HepG2 (cell line): Measurements from ENCODE around the gene QKI. TPM values are rescaled to one million over a fixed set of nuclear protein-coding genes. Genes with fewer than 3 reads are reported as not detected.

Source experiments
- BORCS8-MEF2B ChIP-seq: sonication (generic); formaldehyde crosslinking; IDR thresholded peaks from 2 replicates; pipeline ENCODE4 v1.8.0; 2022; ENCODE audit warnings: mild to moderate bottlenecking, missing genetic modification reagents
- EEA1 ChIP-seq: sonication (generic); formaldehyde crosslinking; IDR thresholded peaks from 2 replicates; pipeline ENCODE4 v1.5.1; 2020; ENCODE audit warnings: mild to moderate bottlenecking, missing genetic modification reagents, borderline replicate concordance
- EZH2 ChIP-seq: conservative IDR thresholded peaks from 2 replicates; pipeline ENCODE4 v1.6.1; 2012; ENCODE audit warnings: mild to moderate bottlenecking, low read depth, low read length, moderate library complexity
- HINFP ChIP-seq: sonication (generic); formaldehyde crosslinking; IDR thresholded peaks from 2 replicates; pipeline ENCODE4 v1.4.0; 2020; ENCODE audit warnings: low read depth, mild to moderate bottlenecking, missing genetic modification reagents
- HOXD1 ChIP-seq: sonication (generic); formaldehyde crosslinking; IDR thresholded peaks from 2 replicates; pipeline ENCODE4 v1.5.0; 2020; ENCODE audit warnings: missing genetic modification reagents
- IRF2 ChIP-seq: IDR thresholded peaks from 2 replicates; pipeline ENCODE4 v1.6.1; 2018; ENCODE audit warnings: missing genetic modification reagents, missing compliant biosample characterization
- JARID2 ChIP-seq: sonication (generic); formaldehyde crosslinking; IDR thresholded peaks from 2 replicates; pipeline ENCODE4 v1.8.1; 2023; ENCODE audit warnings: missing genetic modification reagents, inconsistent platforms; ENCODE audit not compliant: insufficient replicate concordance
- KAT7 ChIP-seq: IDR thresholded peaks from 2 replicates; pipeline ENCODE4 v1.6.1; 2018; ENCODE audit warnings: borderline replicate concordance, missing compliant biosample characterization
- MEF2D ChIP-seq: sonication (generic); formaldehyde crosslinking; IDR thresholded peaks from 2 replicates; pipeline ENCODE4 v1.5.1; 2020; ENCODE audit warnings: mild to moderate bottlenecking, missing genetic modification reagents
- PRDM15 ChIP-seq: sonication (generic); formaldehyde crosslinking; IDR thresholded peaks from 2 replicates; pipeline ENCODE4 v1.4.0; 2020; ENCODE audit warnings: missing genetic modification reagents
- SNAI1 ChIP-seq: sonication (generic); formaldehyde crosslinking; IDR thresholded peaks from 2 replicates; pipeline ENCODE4 v1.5.0; 2020; ENCODE audit warnings: mild to moderate bottlenecking, missing genetic modification reagents, borderline replicate concordance
- WIZ ChIP-seq: sonication (generic); formaldehyde crosslinking; IDR thresholded peaks from 2 replicates; pipeline ENCODE4 v1.5.1; 2020; ENCODE audit warnings: mild to moderate bottlenecking, missing genetic modification reagents
- XBP1 ChIP-seq: sonication (generic); formaldehyde crosslinking; IDR thresholded peaks from 2 replicates; pipeline ENCODE4 v1.5.0; 2020; ENCODE audit warnings: missing genetic modification reagents
- ZNF333 ChIP-seq: sonication (generic); formaldehyde crosslinking; IDR thresholded peaks from 2 replicates; pipeline ENCODE4 v1.4.0; 2020; ENCODE audit warnings: mild to moderate bottlenecking, missing genetic modification reagents, borderline replicate concordance
- ZNF343 ChIP-seq: sonication (generic); formaldehyde crosslinking; IDR thresholded peaks from 2 replicates; pipeline ENCODE4 v1.4.0; 2020; ENCODE audit warnings: mild to moderate bottlenecking, missing genetic modification reagents
- ZNF567 ChIP-seq: sonication (generic); formaldehyde crosslinking; IDR thresholded peaks from 2 replicates; pipeline ENCODE4 v1.8.1; 2023; ENCODE audit warnings: mild to moderate bottlenecking, missing genetic modification reagents, borderline replicate concordance
- ZNF569 ChIP-seq: sonication (generic); formaldehyde crosslinking; IDR thresholded peaks from 2 replicates; pipeline ENCODE4 v1.5.0; 2020; ENCODE audit warnings: mild to moderate bottlenecking, missing genetic modification reagents, moderate library complexity, borderline replicate concordance
- ZNF629 ChIP-seq: sonication (generic); formaldehyde crosslinking; conservative IDR thresholded peaks from 2 replicates; pipeline ENCODE4 v1.5.0; 2020; ENCODE audit warnings: missing genetic modification reagents
- ZNF749 ChIP-seq: sonication (generic); formaldehyde crosslinking; IDR thresholded peaks from 2 replicates; pipeline ENCODE4 v1.8.0; 2022; ENCODE audit warnings: mild to moderate bottlenecking, missing genetic modification reagents, moderate library complexity, borderline replicate concordance
- polyA plus RNA-seq, 8 experiments: library from polyadenylated mRNA; depleted of rRNA in 3 of 8; stranded (reverse) in 7 of 8; unstranded in 1 of 8; fragments of >200 nt; fragmentation: Illumina TruSeq in 4 of 8; extraction: Trizol in 4 of 8; gene quantifications; 2 replicates each; pipeline versions ENCODE4 v1.2.1 to v1.2.3, GENCODE V29; 2011 to 2016; ENCODE audit warnings: low read depth in 4 of 8, missing spikeins in 1 of 8, mixed read lengths in 1 of 8; ENCODE audit not compliant: insufficient read depth in 1 of 8
- total RNA-seq, 5 experiments: library from RNA; depleted of rRNA; stranded (reverse); fragments of >200 nt; fragmentation: Illumina TruSeq; extraction: Trizol; gene quantifications; 2 replicates each; pipeline ENCODE4 v1.2.3, GENCODE V29; 2016; ENCODE audit warnings: low read depth in 1 of 5
- TF ChIP-seq, protein P1 (sequence below): sonication (generic); formaldehyde crosslinking; IDR thresholded peaks from 2 replicates; pipeline ENCODE4 v1.5.0; 2020; ENCODE audit warnings: missing genetic modification reagents, mild to moderate bottlenecking, borderline replicate concordance

Gene QKI
- total and polyA plus RNA-seq, 2 of the 13 experiments (the other 11 are each of a cell fraction or from before 2014, with no cell fraction given), result 136 to 137 TPM

GRCh38 chr6:163413345-163414116, 987 bp upstream of the QKI start (continued):
- TF ChIP-seq PRDM15 (CRISPR knock-in tag) (no peak), ZNF343 (CRISPR knock-in tag) (no peak), HINFP (CRISPR knock-in tag) (no peak), IRF2 (CRISPR knock-in tag) (peak; percentile 36; the same call in 1 of the 2 replicates), EEA1 (no peak), ZNF629 (CRISPR knock-in tag) (no peak; the same call in 1 of the 2 replicates), ZNF567 (no peak; the same call in 1 of the 2 replicates), XBP1 (CRISPR knock-in tag) (no peak), ZNF333 (peak; percentile 93; the same call in 1 of the 2 replicates), JARID2 (CRISPR knock-in tag) (no peak), HOXD1 (CRISPR knock-in tag) (no peak), ZNF749 (peak; percentile 81), ZNF569 (CRISPR knock-in tag) (no peak), EZH2 (no peak), BORCS8-MEF2B (CRISPR knock-in tag) (peak; percentile 85; the same call in 1 of the 2 replicates), KAT7 (peak; percentile 85), MEF2D (no peak), SNAI1 (no peak), WIZ (peak; percentile 76; the same call in 1 of the 2 replicates)
- TF ChIP-seq, protein P1, sequence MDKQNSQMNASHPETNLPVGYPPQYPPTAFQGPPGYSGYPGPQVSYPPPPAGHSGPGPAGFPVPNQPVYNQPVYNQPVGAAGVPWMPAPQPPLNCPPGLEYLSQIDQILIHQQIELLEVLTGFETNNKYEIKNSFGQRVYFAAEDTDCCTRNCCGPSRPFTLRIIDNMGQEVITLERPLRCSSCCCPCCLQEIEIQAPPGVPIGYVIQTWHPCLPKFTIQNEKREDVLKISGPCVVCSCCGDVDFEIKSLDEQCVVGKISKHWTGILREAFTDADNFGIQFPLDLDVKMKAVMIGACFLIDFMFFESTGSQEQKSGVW (CRISPR knock-in tag), result 0 out of 2 replicates have a peak, but pooled peaks have one; percentile 75
